GM12878 (cell line): ENCODE measurements around the gene DCC. TPM values are rescaled to one million over a fixed set of nuclear protein-coding genes. Genes with fewer than 3 reads are reported as not detected.

Source experiments
- ATAC-seq: fragments of 200-7000 bp; cut with Tn5 transposase; 3 replicates; pipeline ENCODE4 v1.9.1; 2020; ENCODE audit warnings: mild to moderate bottlenecking, moderate library complexity
- BruUV-seq: library from RNA; stranded (reverse); fragments of 400-500 nt; replicated peaks from 2 replicates; lab custom pipeline; 2021; lab: Mats Ljungman, UMichigan
- CTCF ChIA-PET: fragments of 300-600 bp; sonication (Branson Sonifier 250); formaldehyde crosslinking; extraction: SDS; loops from one replicate; lab custom pipeline; 2021; ENCODE audit warnings: inconsistent platforms; lab: Yijun Ruan, JAX
- POLR2A ChIA-PET: fragments of 350-600 bp; formaldehyde crosslinking; extraction: SDS; loops from one replicate; lab custom pipeline; 2021; ENCODE audit warnings: inconsistent platforms; lab: Charles Lee
- RAD21 ChIA-PET: fragments of 300-600 bp; sonication (Branson Sonifier 250); formaldehyde crosslinking; loops from one replicate; lab custom pipeline; 2023; ENCODE audit warnings: antibody characterized with exemption; ENCODE audit not compliant: unreplicated experiment; lab: Charles Lee
- SMC1A ChIA-PET: fragments of 300-600 bp; sonication (Branson Sonifier 250); formaldehyde crosslinking; loops from one replicate; lab custom pipeline; 2023; ENCODE audit not compliant: unreplicated experiment, uncharacterized antibody; lab: Charles Lee
- DNase-seq: peaks from one replicate; pipeline ENCODE4 v3.0.0-alpha.2; 2011; ENCODE audit warnings: low read depth, low spot score
- FAIRE-seq: peaks from 3 replicates; lab custom pipeline; 2011; peaks lifted over from hg19 to GRCh38; lab: Jason Lieb, UNC
- H2AFZ ChIP-seq: 2 replicates; pipeline ENCODE4 v1.6.0; 2011; ENCODE audit warnings: low read depth, low read length, control low read depth; ENCODE audit not compliant: control insufficient read depth
- H3K27ac ChIP-seq: 2 replicates; pipeline ENCODE4 v1.5.1; 2011; ENCODE audit warnings: control low read depth; ENCODE audit not compliant: control insufficient read depth, insufficient read depth
- H3K27me3 ChIP-seq, 2 experiments: replicated peaks in 1 of 2; 2 replicates each; pipeline versions ENCODE4 v1.6.0 to v1.6.1; 2011; ENCODE audit warnings: low read length in 1 of 2; ENCODE audit not compliant: control insufficient read depth in 2 of 2, insufficient read depth in 2 of 2
- H3K36me3 ChIP-seq, 2 experiments: 2 replicates each; pipeline ENCODE4 v1.5.1; 2011; ENCODE audit warnings: low read length in 1 of 2; ENCODE audit not compliant: control insufficient read depth in 2 of 2, insufficient read depth in 2 of 2
- H3K4me1 ChIP-seq: 2 replicates; pipeline ENCODE4 v1.6.1; 2011; ENCODE audit warnings: mild to moderate bottlenecking, low read length, moderate library complexity, mixed read lengths; ENCODE audit not compliant: control insufficient read depth, insufficient read depth
- H3K4me2 ChIP-seq: 2 replicates; pipeline ENCODE4 v1.6.0; 2011; ENCODE audit warnings: control low read depth; ENCODE audit not compliant: control insufficient read depth, insufficient read depth
- H3K4me3 ChIP-seq: fragments of 200-600 bp; sonication (generic); 2 replicates; pipeline ENCODE4 v1.5.1; 2016
- H3K79me2 ChIP-seq: 2 replicates; pipeline ENCODE4 v1.6.0; 2011; ENCODE audit warnings: low read length; ENCODE audit not compliant: control insufficient read depth, insufficient read depth
- H3K9ac ChIP-seq: 2 replicates; pipeline ENCODE4 v1.8.0; 2011; ENCODE audit warnings: low read length, control low read depth, mixed read lengths; ENCODE audit not compliant: control insufficient read depth, insufficient read depth
- H3K9me3 ChIP-seq: replicated peaks from 3 replicates; pipeline ENCODE4 v1.5.1; 2011; ENCODE audit warnings: mild to moderate bottlenecking, low read length; ENCODE audit not compliant: control insufficient read depth, insufficient read depth
- H4K20me1 ChIP-seq: 2 replicates; pipeline ENCODE4 v1.6.0; 2011; ENCODE audit not compliant: control insufficient read depth, insufficient read depth
- ASH2L ChIP-seq: fragments of 300-600, 200-600 bp; sonication (generic); IDR thresholded peaks from 2 replicates; pipeline ENCODE4 v1.6.1; 2017; ENCODE audit warnings: low read depth, mild to moderate bottlenecking, borderline replicate concordance
- CBX3 ChIP-seq: fragments of 200-600 bp; sonication (generic); IDR thresholded peaks from 2 replicates; pipeline ENCODE4 v1.6.1; 2016; ENCODE audit warnings: low read depth, borderline replicate concordance
- KAT2A ChIP-seq: conservative IDR thresholded peaks from 2 replicates; pipeline ENCODE4 v1.6.1; 2011; ENCODE audit warnings: low read depth, low read length; ENCODE audit not compliant: control insufficient read depth
- NR2C2 ChIP-seq: IDR thresholded peaks from 2 replicates; pipeline ENCODE4 v1.6.1; 2011; ENCODE audit warnings: borderline replicate concordance, low read depth; ENCODE audit not compliant: control insufficient read depth, insufficient read length
- WGBS: methylation state at CpG from one replicate; pipeline ENCODE4 v1.1.6; 2016; ENCODE audit warnings: low lambda C conversion rate; ENCODE audit not compliant: insufficient replicate concordance, insufficient coverage; ENCODE audit errors: missing lambda C conversion rate; 5-methylcytosine and 5-hydroxymethylcytosine counted together
- in situ Hi-C: fragments of 300-500 bp; cut with MboI; formaldehyde crosslinking; loops from 9 replicates; pipeline ENCODE4 v1.14.3; 2018; ENCODE audit warnings: mixed read lengths
- intact Hi-C: fragments of 100-400 bp; cut with micrococcal nuclease; formaldehyde crosslinking; loops from one replicate; pipeline ENCODE4 v1.14.2; 2022; ENCODE audit not compliant: unreplicated experiment
- polyA plus RNA-seq, 11 experiments: library from polyadenylated mRNA; depleted of rRNA in 4 of 11; unstranded in 6 of 11; stranded (reverse) in 5 of 11; fragments of >200 nt; fragmentation: Nextera tagmentation in 4 of 11; fragmentation: Illumina TruSeq in 1 of 11; extraction: Ambion mirVana in 4 of 11; extraction: Trizol in 1 of 11; gene quantifications; 1 replicate in 1 of 11; 2 replicates in 10 of 11; pipeline versions ENCODE4 v1.2.1 to v1.2.3, GENCODE V29; 2011 to 2016; ENCODE audit warnings: inconsistent platforms in 2 of 11, missing spikeins in 2 of 11, low read depth in 1 of 11
- total RNA-seq, 4 experiments: library from RNA; depleted of rRNA in 3 of 4; stranded (reverse); fragments of >200 nt in 3 of 4; fragmentation: Illumina TruSeq in 1 of 4; extraction: Trizol in 1 of 4; gene quantifications; 2 replicates each; pipeline versions ENCODE4 v1.2.1 to v1.2.3, GENCODE V29; 2013 to 2021
- TF ChIP-seq, protein P1 (sequence below): fragments of 450-650 bp; IDR thresholded peaks from 2 replicates; pipeline ENCODE4 v1.6.1; 2016; ENCODE audit warnings: mild to moderate bottlenecking
- TF ChIP-seq, protein P2 (sequence below): IDR thresholded peaks from 2 replicates; pipeline ENCODE4 v1.6.1; 2011; ENCODE audit warnings: low read depth, mild to moderate bottlenecking, low read length, moderate library complexity, borderline replicate concordance; ENCODE audit errors: extremely low read depth
- TF ChIP-seq, protein P3 (sequence below): fragments of 450-650 bp; formaldehyde crosslinking; IDR thresholded peaks from 2 replicates; pipeline ENCODE4 v1.4.0; 2022; ENCODE audit warnings: mild to moderate bottlenecking, moderate library complexity

The DCC gene
- total and polyA plus RNA-seq, 10 of the 15 experiments (the other 5 are each of a cell fraction or from before 2014, with no cell fraction given) = 0.01 TPM; not detected in 9

DNA sequence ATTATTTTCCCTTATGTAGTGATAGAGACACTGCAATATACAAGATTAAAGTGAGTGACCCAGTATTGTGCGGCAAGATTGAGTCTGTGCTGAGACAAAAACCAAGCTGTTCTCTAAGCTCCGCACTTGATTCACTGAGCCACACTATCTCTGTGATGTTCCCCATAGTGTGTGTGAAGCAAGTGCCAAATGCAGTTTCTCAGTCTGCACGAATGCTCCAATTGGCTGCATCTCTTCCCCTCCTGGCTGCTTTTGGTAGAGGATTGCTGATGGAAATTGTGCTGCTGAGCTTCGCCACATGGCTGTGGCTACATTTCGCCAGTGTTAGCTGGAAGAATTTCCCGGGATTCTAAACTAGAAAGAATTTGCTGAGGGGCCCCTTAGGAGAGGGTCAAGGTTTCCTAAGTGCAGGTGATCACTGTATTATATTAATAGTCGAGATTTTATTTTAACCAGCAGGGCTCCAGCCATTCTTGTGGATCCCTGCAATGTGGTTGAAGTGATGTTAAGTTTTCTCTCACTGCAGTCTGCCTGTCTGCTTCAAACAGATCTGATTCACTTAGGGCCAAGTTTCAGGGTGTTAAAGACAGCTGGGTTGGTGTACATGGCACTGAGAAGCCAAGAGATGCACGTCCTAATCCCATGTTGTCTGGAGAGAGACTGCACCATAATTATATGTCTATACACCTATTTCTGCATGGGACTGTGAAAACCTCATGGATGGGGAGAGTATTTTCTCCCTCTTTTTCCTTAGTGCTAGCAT is 317.2 kb downstream of the DCC start:
- in situ Hi-C loops = no loop called here
- Histone ChIP-seq H3K9ac (no peak overlapping the region), H3K36me3 (no peaks in the 10 kb centered on the region), H3K79me2 (no peaks in the 10 kb centered on the region), H3K27ac (no peak overlapping the region), H3K27me3 (no peaks in the 10 kb centered on the region), H3K4me2 (no peak overlapping the region), H2AFZ (no peak overlapping the region), H3K4me3 (no peak overlapping the region), H3K9me3 (no peaks in the 10 kb centered on the region), H3K4me1 (no peaks in the 10 kb centered on the region), H4K20me1 (no peaks in the 10 kb centered on the region)
- 40% methylated on average over 8 of the region's 8 CpGs for WGBS
- TF ChIP-seq, protein P1, sequence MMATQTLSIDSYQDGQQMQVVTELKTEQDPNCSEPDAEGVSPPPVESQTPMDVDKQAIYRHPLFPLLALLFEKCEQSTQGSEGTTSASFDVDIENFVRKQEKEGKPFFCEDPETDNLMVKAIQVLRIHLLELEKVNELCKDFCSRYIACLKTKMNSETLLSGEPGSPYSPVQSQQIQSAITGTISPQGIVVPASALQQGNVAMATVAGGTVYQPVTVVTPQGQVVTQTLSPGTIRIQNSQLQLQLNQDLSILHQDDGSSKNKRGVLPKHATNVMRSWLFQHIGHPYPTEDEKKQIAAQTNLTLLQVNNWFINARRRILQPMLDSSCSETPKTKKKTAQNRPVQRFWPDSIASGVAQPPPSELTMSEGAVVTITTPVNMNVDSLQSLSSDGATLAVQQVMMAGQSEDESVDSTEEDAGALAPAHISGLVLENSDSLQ = no peak
- no peak for TF ChIP-seq ASH2L
- TF ChIP-seq NR2C2 = no peak
- TF ChIP-seq KAT2A = no peak
- TF ChIP-seq, protein P2, sequence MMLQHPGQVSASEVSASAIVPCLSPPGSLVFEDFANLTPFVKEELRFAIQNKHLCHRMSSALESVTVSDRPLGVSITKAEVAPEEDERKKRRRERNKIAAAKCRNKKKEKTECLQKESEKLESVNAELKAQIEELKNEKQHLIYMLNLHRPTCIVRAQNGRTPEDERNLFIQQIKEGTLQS = no peak
- TF ChIP-seq CBX3 = no peak
- TF ChIP-seq, protein P3, sequence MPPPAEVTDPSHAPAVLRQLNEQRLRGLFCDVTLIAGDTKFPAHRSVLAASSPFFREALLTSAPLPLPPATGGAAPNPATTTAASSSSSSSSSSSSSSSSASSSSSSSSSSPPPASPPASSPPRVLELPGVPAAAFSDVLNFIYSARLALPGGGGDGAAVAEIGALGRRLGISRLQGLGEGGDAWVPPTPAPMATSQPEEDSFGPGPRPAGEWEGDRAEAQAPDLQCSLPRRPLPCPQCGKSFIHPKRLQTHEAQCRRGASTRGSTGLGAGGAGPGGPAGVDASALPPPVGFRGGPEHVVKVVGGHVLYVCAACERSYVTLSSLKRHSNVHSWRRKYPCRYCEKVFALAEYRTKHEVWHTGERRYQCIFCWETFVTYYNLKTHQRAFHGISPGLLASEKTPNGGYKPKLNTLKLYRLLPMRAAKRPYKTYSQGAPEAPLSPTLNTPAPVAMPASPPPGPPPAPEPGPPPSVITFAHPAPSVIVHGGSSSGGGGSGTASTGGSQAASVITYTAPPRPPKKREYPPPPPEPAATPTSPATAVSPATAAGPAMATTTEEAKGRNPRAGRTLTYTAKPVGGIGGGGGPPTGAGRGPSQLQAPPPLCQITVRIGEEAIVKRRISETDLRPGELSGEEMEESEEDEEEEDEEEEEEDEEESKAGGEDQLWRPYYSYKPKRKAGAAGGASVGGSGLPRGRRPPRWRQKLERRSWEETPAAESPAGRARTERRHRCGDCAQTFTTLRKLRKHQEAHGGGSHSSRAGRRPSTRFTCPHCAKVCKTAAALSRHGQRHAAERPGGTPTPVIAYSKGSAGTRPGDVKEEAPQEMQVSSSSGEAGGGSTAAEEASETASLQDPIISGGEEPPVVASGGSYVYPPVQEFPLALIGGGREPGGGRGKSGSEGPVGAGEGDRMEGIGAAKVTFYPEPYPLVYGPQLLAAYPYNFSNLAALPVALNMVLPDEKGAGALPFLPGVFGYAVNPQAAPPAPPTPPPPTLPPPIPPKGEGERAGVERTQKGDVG (CRISPR knock-in tag) = no peak
- FAIRE-seq (no peak), ATAC-seq (no peak), DNase-seq (no peak)
- CTCF ChIA-PET = no interaction called here
- intact Hi-C loops = no loop called here
- BruUV-seq = no TSS peak
- SMC1A ChIA-PET = no interaction called here
- RAD21 ChIA-PET = no interaction called here
- POLR2A ChIA-PET = no interaction called here
